ENCODE measurements around the gene PSAPL1. TPM values are rescaled to one million over a fixed set of nuclear protein-coding genes. Genes with fewer than 3 reads are reported as not detected.
A peak's percentile ranks its signal among the peaks of the same experiment; 100 is the strongest.

Gene PSAPL1
- total and polyA plus RNA-seq, 5 donors from 2014 or later: not detected

GRCh38 chr4:7393601-7394575, 40.8 kb downstream of the PSAPL1 start:
- ATAC-seq (ENCODE audit: low read depth in 2 of 2) (no peak), DNase-seq (no peak)
- no peaks in the 10 kb centered on the region for H3K36me3 Mint-ChIP-seq
- no peak overlapping the region for H3K4me3 ChIP-seq (ENCODE audit: low read depth, low read length)
- H3K4me1 ChIP-seq (ENCODE audit: control insufficient read depth, insufficient read depth, low read length, poor library complexity, severe bottlenecking): no peaks in the 10 kb centered on the region
- no peaks in the 10 kb centered on the region for H3K4me1 Mint-ChIP-seq
- H3K9me3 ChIP-seq (ENCODE audit: control insufficient read depth in 2 of 2, low read length in 2 of 2): no peaks in the 10 kb centered on the region
- H3K9me3 Mint-ChIP-seq: no peaks in the 10 kb centered on the region
- no peak overlapping the region for H3K4me3 Mint-ChIP-seq
- H3K27ac ChIP-seq (ENCODE audit: insufficient read depth, low read length, poor library complexity, severe bottlenecking): no peak overlapping the region
- H3K27me3 ChIP-seq (ENCODE audit: control insufficient read depth, insufficient read depth, low read length): no peaks in the 10 kb centered on the region
- H3K27me3 Mint-ChIP-seq: peaks cover 11% of the 10 kb centered on the region
- no peaks in the 10 kb centered on the region for H3K36me3 ChIP-seq (ENCODE audit: control insufficient read depth, insufficient read depth, low read length)
- no peak overlapping the region for H3K27ac Mint-ChIP-seq

DNA sequence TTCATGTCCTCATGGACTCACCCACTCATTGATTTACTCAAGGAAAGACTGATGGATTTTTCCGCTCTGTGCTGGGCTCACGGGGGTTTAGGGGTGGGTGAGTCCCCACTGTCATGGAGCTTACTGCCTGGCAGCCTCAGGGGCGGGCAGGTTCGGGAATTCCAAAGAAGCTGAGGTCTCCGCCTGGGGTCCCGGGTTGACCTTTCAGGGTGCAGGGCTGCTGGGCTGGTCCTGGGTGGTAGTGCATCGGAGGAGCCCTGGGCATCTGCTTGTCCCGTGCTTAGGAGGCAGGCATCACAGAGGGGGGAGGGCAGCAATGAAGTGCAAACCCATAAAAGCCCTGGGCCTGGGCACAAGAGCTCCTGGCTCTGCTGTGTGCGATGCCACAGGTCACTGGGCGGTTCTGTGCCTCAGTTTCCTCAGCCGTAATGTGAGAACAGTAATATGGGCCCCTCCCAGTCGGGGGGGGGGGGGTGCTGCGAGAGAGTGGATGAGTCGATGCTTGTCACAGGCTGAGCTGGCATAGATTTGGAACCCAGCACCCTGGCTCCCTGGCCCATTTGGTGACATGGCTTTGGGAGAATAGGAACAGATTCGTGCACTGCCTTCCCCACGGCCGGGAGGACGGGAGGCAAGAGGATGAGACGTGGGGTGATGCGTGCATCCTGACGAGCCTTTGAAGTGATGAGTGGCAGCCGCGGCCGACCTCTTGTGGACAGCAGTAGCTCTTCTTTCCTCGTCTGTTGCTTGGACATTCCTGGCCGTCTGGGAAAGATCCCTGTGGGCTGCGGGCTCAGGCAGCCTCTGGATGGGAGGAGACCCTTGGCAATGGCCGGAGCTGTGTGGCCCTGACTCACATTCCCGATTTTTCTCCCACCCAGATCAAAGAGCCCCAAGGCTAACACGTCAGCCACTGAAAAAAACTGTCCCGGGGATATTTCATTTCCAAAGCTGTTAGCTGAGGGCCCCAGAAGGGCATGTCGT, 42.0 kb downstream of the PSAPL1 start:
- Mint-ChIP-seq H3K27me3 (peaks cover 4% of the 10 kb centered on the region), H3K9me3 (peaks cover 0 to 2% (median 0%) of the 10 kb centered on the region in 7 donors), H3K4me3 (no peak overlapping the region), H3K27ac (peak overlapping the region in 1 of 3 donors; percentile 56), H3K36me3 (no peaks in the 10 kb centered on the region), H3K4me1 (no peaks in the 10 kb centered on the region)
- no peaks in the 10 kb centered on the region for H3K4me1 ChIP-seq (ENCODE audit: control insufficient read depth, insufficient read depth, low read length, poor library complexity, severe bottlenecking)
- H3K27me3 ChIP-seq (ENCODE audit: control insufficient read depth, insufficient read depth, low read length): no peaks in the 10 kb centered on the region
- no peaks in the 10 kb centered on the region for H3K9me3 ChIP-seq (ENCODE audit: control insufficient read depth in 2 of 2, low read length in 2 of 2)
- DNase-seq (no peak), ATAC-seq (ENCODE audit: low read depth in 2 of 2) (no peak)
- H3K27ac ChIP-seq (ENCODE audit: insufficient read depth, low read length, poor library complexity, severe bottlenecking): no peak overlapping the region
- no peak overlapping the region for H3K4me3 ChIP-seq (ENCODE audit: low read depth, low read length)
- no peaks in the 10 kb centered on the region for H3K36me3 ChIP-seq (ENCODE audit: control insufficient read depth, insufficient read depth, low read length)

DNA sequence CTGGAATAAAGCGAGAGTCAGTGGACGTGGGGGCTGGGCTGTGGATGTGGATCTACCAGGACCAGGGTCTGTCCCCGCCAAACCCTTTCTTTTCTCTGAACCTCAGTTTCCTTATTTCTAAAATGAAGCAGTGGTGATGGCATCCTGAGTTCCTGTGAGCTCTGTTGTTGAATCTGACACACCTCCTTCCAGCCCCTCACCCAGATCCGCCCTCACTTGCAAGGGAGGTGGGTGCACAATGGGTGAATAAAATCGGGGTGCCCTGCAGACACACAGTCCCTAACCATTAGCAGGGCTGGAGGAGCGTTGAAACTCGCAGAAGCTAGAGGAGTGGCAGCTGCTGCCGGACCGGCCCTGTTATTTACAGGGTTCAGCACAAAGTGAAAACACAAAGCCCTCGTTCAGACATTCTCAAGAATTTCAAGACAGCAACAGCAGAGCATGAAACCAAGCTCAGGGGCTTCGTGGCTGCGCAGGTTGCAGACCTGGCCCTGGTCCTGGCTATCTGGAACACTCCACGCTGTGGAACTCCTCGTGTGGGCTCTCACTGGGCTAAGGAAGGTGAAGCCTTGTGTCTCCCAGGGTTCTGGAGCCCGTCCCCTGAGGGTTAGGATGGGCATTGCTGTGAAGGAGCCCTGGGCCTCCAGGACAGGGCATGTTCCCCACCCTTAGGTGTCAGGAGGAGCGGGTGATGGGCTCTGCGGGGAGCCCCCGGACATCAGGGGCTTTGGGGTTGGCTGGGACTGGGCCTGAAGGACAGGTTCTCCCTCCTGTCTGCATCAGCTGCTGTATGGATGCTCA, 42.9 kb downstream of the PSAPL1 start:
- H3K9me3 ChIP-seq (ENCODE audit: control insufficient read depth in 2 of 2, low read length in 2 of 2): no peaks in the 10 kb centered on the region

GRCh38 chr4:7390906-7391636, 43.7 kb downstream of the PSAPL1 start:
- H3K4me3 Mint-ChIP-seq: no peak overlapping the region
- H3K36me3 Mint-ChIP-seq: no peaks in the 10 kb centered on the region
- no peak overlapping the region for H3K27ac Mint-ChIP-seq
- H3K9me3 ChIP-seq (ENCODE audit: control insufficient read depth in 2 of 2, low read length in 2 of 2): no peaks in the 10 kb centered on the region
- H3K27ac ChIP-seq (ENCODE audit: insufficient read depth, low read length, poor library complexity, severe bottlenecking): no peak overlapping the region
- ATAC-seq (ENCODE audit: low read depth in 2 of 2): no peak
- H3K27me3 Mint-ChIP-seq: no peaks in the 10 kb centered on the region
- H3K4me3 ChIP-seq (ENCODE audit: low read depth, low read length): no peak overlapping the region
- no peaks in the 10 kb centered on the region for H3K4me1 ChIP-seq (ENCODE audit: control insufficient read depth, insufficient read depth, low read length, poor library complexity, severe bottlenecking)
- no peak for DNase-seq
- H3K36me3 ChIP-seq (ENCODE audit: control insufficient read depth, insufficient read depth, low read length): no peaks in the 10 kb centered on the region
- H3K4me1 Mint-ChIP-seq: no peaks in the 10 kb centered on the region
- peaks cover 0 to 4% (median 0%) of the 10 kb centered on the region in 7 donors for H3K9me3 Mint-ChIP-seq
- no peaks in the 10 kb centered on the region for H3K27me3 ChIP-seq (ENCODE audit: control insufficient read depth, insufficient read depth, low read length)

More for the DNA sequence above, 42.9 kb downstream of the PSAPL1 start:
- no peak overlapping the region for H3K27ac ChIP-seq (ENCODE audit: insufficient read depth, low read length, poor library complexity, severe bottlenecking)
- H3K27ac Mint-ChIP-seq: no peak overlapping the region
- no peaks in the 10 kb centered on the region for H3K36me3 Mint-ChIP-seq
- H3K27me3 ChIP-seq (ENCODE audit: control insufficient read depth, insufficient read depth, low read length): no peaks in the 10 kb centered on the region
- H3K36me3 ChIP-seq (ENCODE audit: control insufficient read depth, insufficient read depth, low read length): no peaks in the 10 kb centered on the region
- H3K27me3 Mint-ChIP-seq: peaks cover 2% of the 10 kb centered on the region
- H3K4me1 Mint-ChIP-seq: no peaks in the 10 kb centered on the region
- H3K4me1 ChIP-seq (ENCODE audit: control insufficient read depth, insufficient read depth, low read length, poor library complexity, severe bottlenecking): no peaks in the 10 kb centered on the region
- H3K9me3 Mint-ChIP-seq: peaks cover 0 to 4% (median 0%) of the 10 kb centered on the region in 7 donors
- DNase-seq (no peak), ATAC-seq (ENCODE audit: low read depth in 2 of 2) (no peak)
- no peak overlapping the region for H3K4me3 ChIP-seq (ENCODE audit: low read depth, low read length)
- H3K4me3 Mint-ChIP-seq: no peak overlapping the region

GRCh38 chr4:7390336-7390735, 44.4 kb downstream of the PSAPL1 start:
- H3K9me3 ChIP-seq (ENCODE audit: control insufficient read depth in 2 of 2, low read length in 2 of 2): no peaks in the 10 kb centered on the region
- H3K4me1 Mint-ChIP-seq: no peaks in the 10 kb centered on the region
- no peak overlapping the region for H3K4me3 Mint-ChIP-seq
- H3K27me3 ChIP-seq (ENCODE audit: control insufficient read depth, insufficient read depth, low read length): no peaks in the 10 kb centered on the region
- H3K36me3 ChIP-seq (ENCODE audit: control insufficient read depth, insufficient read depth, low read length): no peaks in the 10 kb centered on the region
- peak overlapping the region in 1 of 3 donors; percentile 31 for H3K27ac Mint-ChIP-seq
- ATAC-seq (ENCODE audit: low read depth in 2 of 2): no peak
- H3K27ac ChIP-seq (ENCODE audit: insufficient read depth, low read length, poor library complexity, severe bottlenecking): no peak overlapping the region
- no peaks in the 10 kb centered on the region for H3K4me1 ChIP-seq (ENCODE audit: control insufficient read depth, insufficient read depth, low read length, poor library complexity, severe bottlenecking)
- no peak overlapping the region for H3K4me3 ChIP-seq (ENCODE audit: low read depth, low read length)
- no peaks in the 10 kb centered on the region for H3K36me3 Mint-ChIP-seq
- H3K27me3 Mint-ChIP-seq: no peaks in the 10 kb centered on the region
- DNase-seq: no peak
- H3K9me3 Mint-ChIP-seq: peaks cover 0 to 4% (median 0%) of the 10 kb centered on the region in 7 donors

GRCh38 chr4:7389719-7390118, 45.0 kb downstream of the PSAPL1 start:
- Histone ChIP-seq H3K9me3 (ENCODE audit: control insufficient read depth in 2 of 2, low read length in 2 of 2) (no peaks in the 10 kb centered on the region), H3K27ac (ENCODE audit: insufficient read depth, low read length, poor library complexity, severe bottlenecking) (no peak overlapping the region), H3K27me3 (ENCODE audit: control insufficient read depth, insufficient read depth, low read length) (no peaks in the 10 kb centered on the region), H3K4me3 (ENCODE audit: low read depth, low read length) (no peak overlapping the region), H3K4me1 (ENCODE audit: control insufficient read depth, insufficient read depth, low read length, poor library complexity, severe bottlenecking) (no peaks in the 10 kb centered on the region), H3K36me3 (ENCODE audit: control insufficient read depth, insufficient read depth, low read length) (no peaks in the 10 kb centered on the region)
- H3K27me3 Mint-ChIP-seq: no peaks in the 10 kb centered on the region
- H3K27ac Mint-ChIP-seq: no peak overlapping the region
- peaks cover 0 to 4% (median 0%) of the 10 kb centered on the region in 7 donors for H3K9me3 Mint-ChIP-seq
- no peak for ATAC-seq (ENCODE audit: low read depth in 2 of 2)
- no peaks in the 10 kb centered on the region for H3K4me1 Mint-ChIP-seq
- H3K36me3 Mint-ChIP-seq: no peaks in the 10 kb centered on the region
- no peak for DNase-seq
- H3K4me3 Mint-ChIP-seq: no peak overlapping the region

All from CD4-positive, CD25-positive, alpha-beta regulatory T cell (primary cell).